GM19238 (cell line): ENCODE measurements around the gene BCAS3.
"Not testable (repeated sequence)": the region's sequence is repeated elsewhere in the genome, so short reads cannot be mapped to it uniquely, and the experiment has no call there.

Experiments used
- DNase-seq: peaks from one replicate; pipeline ENCODE4 v3.0.0; 2011; ENCODE audit warnings: low spot score; ENCODE audit not compliant: insufficient read length

Gene BCAS3

GRCh38 chr17:61353615-61354014 is 676.0 kb downstream of the BCAS3 start:
- no peak for DNase-seq

GRCh38 chr17:61354895-61355874 is 677.5 kb downstream of the BCAS3 start:
- DNase-seq = no peak

- not testable (repeated sequence) for DNase-seq
Observed at GRCh38 chr17:61357061-61357460, 679.4 kb downstream of the BCAS3 start.

- not testable (repeated sequence) for DNase-seq
Observed at GRCh38 chr17:61359513-61359912, 681.9 kb downstream of the BCAS3 start.

- DNase-seq = no peak
Observed at GRCh38 chr17:61360318-61360943, 682.8 kb downstream of the BCAS3 start.

GRCh38 chr17:61361084-61361483 is 683.4 kb downstream of the BCAS3 start:
- no peak for DNase-seq

GRCh38 chr17:61362396-61362795 is 684.7 kb downstream of the BCAS3 start:
- DNase-seq = no peak

- DNase-seq = no peak
Observed at GRCh38 chr17:61362852-61363600, 685.4 kb downstream of the BCAS3 start.

GRCh38 chr17:61363601-61364462 is 686.2 kb downstream of the BCAS3 start:
- no peak for DNase-seq

GRCh38 chr17:61364463-61364846 is 686.8 kb downstream of the BCAS3 start:
- DNase-seq = no peak

- no peak for DNase-seq
Observed at GRCh38 chr17:61366076-61366714, 688.5 kb downstream of the BCAS3 start.

- no peak for DNase-seq
Observed at GRCh38 chr17:61366715-61367413, 689.2 kb downstream of the BCAS3 start.

- DNase-seq = no peak
Observed at GRCh38 chr17:61368049-61368831, 690.6 kb downstream of the BCAS3 start.

GRCh38 chr17:61368832-61369450 is 691.3 kb downstream of the BCAS3 start:
- DNase-seq = no peak

- no peak for DNase-seq
Observed at GRCh38 chr17:61369751-61370150, 692.1 kb downstream of the BCAS3 start.

GRCh38 chr17:61371179-61371578 is 693.5 kb downstream of the BCAS3 start:
- no peak for DNase-seq

GRCh38 chr17:61371606-61372005 is 694.0 kb downstream of the BCAS3 start:
- no peak for DNase-seq

- DNase-seq = no peak
Observed at GRCh38 chr17:61372436-61372835, 694.8 kb downstream of the BCAS3 start.
